Left ventricle myocardium inferior (tissue), 1 donor: ENCODE measurements around the gene CRABP2. TPM values are rescaled to one million over a fixed set of nuclear protein-coding genes. Genes with fewer than 3 reads are reported as not detected.

Experiments used
- DNase-seq: peaks from one replicate; pipeline ENCODE4 v3.0.0-alpha.2; 2020
- H3K27ac ChIP-seq: fragments of 200-600 bp; replicated peaks from 2 replicates; pipeline ENCODE4 v1.8.0; 2021
- H3K27me3 ChIP-seq: fragments of 200-600 bp; 2 replicates; pipeline ENCODE4 v1.8.0; 2021; ENCODE audit warnings: low read depth
- H3K36me3 ChIP-seq: fragments of 200-600 bp; 2 replicates; pipeline ENCODE4 v1.8.0; 2021
- H3K4me1 ChIP-seq: fragments of 200-600 bp; 2 replicates; pipeline ENCODE4 v1.8.0; 2021
- H3K4me3 ChIP-seq: fragments of 200-600 bp; 2 replicates; pipeline ENCODE4 v1.8.0; 2021; ENCODE audit warnings: mild to moderate bottlenecking, moderate library complexity
- H3K9me3 ChIP-seq: fragments of 200-600 bp; replicated peaks from 2 replicates; pipeline ENCODE4 v1.8.0; 2021
- intact Hi-C: fragments of 100-400 bp; cut with micrococcal nuclease; formaldehyde crosslinking; loops from one replicate; pipeline ENCODE4 v1.11.0; 2022
- total RNA-seq: library from RNA; stranded (reverse); fragmentation: NEBNext Ultra II Directional; extraction: Animal tissue kit (Norgen Biotek cat#: 25700); gene quantifications from one replicate; pipeline ENCODE4 v1.2.1, GENCODE V29; 2021
- TF ChIP-seq, protein P1 (sequence below): fragments of 200-600 bp; IDR thresholded peaks from 2 replicates; pipeline ENCODE4 v1.8.0; 2021; ENCODE audit warnings: antibody characterized with exemption, mild to moderate bottlenecking, borderline replicate concordance
- donor health status: DM: no; HTN: yes; CAD: no; lungs with severe emphysema.

The CRABP2 gene
- total RNA-seq, 1 donor from 2014 or later, result 0.60 TPM

DNA sequence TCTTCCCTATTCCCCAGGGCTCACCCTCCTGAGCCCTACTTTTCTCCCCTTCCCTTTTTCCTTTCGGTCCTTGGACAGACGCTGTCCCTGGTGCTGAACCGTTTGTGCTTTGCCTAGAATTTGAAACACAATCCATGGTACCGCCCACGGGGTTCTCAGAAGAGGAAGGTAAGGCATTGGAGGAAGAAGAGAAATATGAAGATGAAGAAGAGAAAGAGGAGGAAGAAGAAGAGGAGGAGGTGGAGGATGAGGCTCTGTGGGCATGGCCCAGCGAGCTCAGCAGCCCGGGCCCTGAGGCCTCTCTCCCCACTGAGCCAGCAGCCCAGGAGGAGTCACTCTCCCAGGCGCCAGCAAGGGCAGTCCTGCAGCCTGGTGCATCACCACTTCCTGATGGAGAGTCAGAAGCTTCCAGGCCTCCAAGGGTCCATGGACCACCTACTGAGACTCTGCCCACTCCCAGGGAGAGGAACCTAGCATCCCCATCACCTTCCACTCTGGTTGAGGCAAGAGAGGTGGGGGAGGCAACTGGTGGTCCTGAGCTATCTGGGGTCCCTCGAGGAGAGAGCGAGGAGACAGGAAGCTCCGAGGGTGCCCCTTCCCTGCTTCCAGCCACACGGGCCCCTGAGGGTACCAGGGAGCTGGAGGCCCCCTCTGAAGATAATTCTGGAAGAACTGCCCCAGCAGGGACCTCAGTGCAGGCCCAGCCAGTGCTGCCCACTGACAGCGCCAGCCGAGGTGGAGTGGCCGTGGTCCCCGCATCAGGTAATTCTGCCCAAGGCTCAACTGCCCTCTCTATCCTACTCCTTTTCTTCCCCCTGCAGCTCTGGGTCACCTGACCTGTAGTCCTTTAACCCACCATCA, 53.0 kb downstream of the CRABP2 start:
- Histone ChIP-seq H3K9me3 (no peaks in the 10 kb centered on the region), H3K4me1 (peaks cover 11% of the 10 kb centered on the region), H3K4me3 (no peak overlapping the region), H3K36me3 (no peaks in the 10 kb centered on the region), H3K27ac (no peak overlapping the region), H3K27me3 (peaks cover 93% of the 10 kb centered on the region)
- no peak for DNase-seq
- intact Hi-C loops, result no loop called here
- TF ChIP-seq, protein P1, sequence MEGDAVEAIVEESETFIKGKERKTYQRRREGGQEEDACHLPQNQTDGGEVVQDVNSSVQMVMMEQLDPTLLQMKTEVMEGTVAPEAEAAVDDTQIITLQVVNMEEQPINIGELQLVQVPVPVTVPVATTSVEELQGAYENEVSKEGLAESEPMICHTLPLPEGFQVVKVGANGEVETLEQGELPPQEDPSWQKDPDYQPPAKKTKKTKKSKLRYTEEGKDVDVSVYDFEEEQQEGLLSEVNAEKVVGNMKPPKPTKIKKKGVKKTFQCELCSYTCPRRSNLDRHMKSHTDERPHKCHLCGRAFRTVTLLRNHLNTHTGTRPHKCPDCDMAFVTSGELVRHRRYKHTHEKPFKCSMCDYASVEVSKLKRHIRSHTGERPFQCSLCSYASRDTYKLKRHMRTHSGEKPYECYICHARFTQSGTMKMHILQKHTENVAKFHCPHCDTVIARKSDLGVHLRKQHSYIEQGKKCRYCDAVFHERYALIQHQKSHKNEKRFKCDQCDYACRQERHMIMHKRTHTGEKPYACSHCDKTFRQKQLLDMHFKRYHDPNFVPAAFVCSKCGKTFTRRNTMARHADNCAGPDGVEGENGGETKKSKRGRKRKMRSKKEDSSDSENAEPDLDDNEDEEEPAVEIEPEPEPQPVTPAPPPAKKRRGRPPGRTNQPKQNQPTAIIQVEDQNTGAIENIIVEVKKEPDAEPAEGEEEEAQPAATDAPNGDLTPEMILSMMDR, result no peak

Other genes with a start within 250 kb of the CRABP2 start
- gene MEF2D, start 204.8 kb downstream of the CRABP2 start, total RNA-seq, result 96.8 TPM
- gene IQGAP3, start 133.0 kb downstream of the CRABP2 start, total RNA-seq, result 0.36 TPM
- gene TTC24, start 125.9 kb downstream of the CRABP2 start, total RNA-seq, result not detected
- 102 TPM for gene NAXE, start 113.8 kb downstream of the CRABP2 start, total RNA-seq
- 15.1 TPM for gene GPATCH4, start 104.1 kb downstream of the CRABP2 start, total RNA-seq
- gene HAPLN2, start 86.2 kb downstream of the CRABP2 start, total RNA-seq, result 1.2 TPM
- 0.05 TPM for gene BCAN, start 63.5 kb downstream of the CRABP2 start, total RNA-seq
- gene NES, start 28.2 kb downstream of the CRABP2 start, total RNA-seq, result 164 TPM
- gene METTL25B, start 22.9 kb upstream of the CRABP2 start, total RNA-seq, result 18.1 TPM
- gene ISG20L2, start 23.2 kb upstream of the CRABP2 start, total RNA-seq, result 11.5 TPM
- 92.1 TPM for gene MRPL24, start 35.5 kb upstream of the CRABP2 start, total RNA-seq
- gene HDGF, start 46.1 kb upstream of the CRABP2 start, total RNA-seq, result 145 TPM
- gene PRCC, start 62.0 kb upstream of the CRABP2 start, total RNA-seq, result 36.3 TPM
- 0.88 TPM for gene SH2D2A, start 111.3 kb upstream of the CRABP2 start, total RNA-seq
- gene INSRR, start 153.5 kb upstream of the CRABP2 start, total RNA-seq, result 0.41 TPM
- 1.0 TPM for gene NTRK1, start 155.3 kb upstream of the CRABP2 start, total RNA-seq
- 7.1 TPM for gene PEAR1, start 188.1 kb upstream of the CRABP2 start, total RNA-seq
- gene LRRC71, start 215.0 kb upstream of the CRABP2 start, total RNA-seq, result 0.27 TPM